Measurements from ENCODE around the gene PUDP.

Gene PUDP

DNA sequence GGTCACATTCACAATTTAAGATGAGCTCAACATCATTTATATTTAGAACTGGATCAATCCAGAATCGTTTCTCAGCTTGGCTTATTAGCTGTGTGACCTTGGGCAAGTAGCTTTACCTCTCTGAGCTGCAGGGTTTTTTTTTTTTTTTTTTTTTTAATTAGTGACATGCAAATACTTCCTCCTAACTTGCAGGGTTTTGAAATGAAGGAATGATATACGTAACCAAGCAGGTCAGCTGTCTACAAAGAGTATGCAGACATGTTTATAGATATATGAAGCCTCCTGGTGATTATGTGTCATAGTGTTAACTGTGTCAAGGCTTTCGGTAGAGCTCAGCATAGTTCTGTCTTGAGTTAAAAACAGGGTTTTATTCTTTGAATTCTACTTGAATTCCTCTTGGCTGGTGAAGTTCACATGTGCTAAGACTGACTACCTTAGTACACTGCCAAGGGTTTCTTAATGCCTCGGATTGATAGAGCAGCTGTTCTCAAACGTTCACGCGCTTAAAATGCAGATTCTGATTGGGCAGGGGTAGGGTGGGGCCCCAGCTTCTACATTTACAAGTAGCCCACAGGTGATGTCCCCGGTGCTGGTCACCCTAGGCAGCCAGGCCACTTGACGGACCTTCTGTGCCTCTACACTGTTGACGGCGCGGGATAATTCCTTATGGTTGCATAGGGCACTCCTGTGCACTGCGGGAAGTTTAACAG is 1.1 kb downstream of the PUDP start:
- DNase-seq (ENCODE audit: low spot score) = no peak

DNA sequence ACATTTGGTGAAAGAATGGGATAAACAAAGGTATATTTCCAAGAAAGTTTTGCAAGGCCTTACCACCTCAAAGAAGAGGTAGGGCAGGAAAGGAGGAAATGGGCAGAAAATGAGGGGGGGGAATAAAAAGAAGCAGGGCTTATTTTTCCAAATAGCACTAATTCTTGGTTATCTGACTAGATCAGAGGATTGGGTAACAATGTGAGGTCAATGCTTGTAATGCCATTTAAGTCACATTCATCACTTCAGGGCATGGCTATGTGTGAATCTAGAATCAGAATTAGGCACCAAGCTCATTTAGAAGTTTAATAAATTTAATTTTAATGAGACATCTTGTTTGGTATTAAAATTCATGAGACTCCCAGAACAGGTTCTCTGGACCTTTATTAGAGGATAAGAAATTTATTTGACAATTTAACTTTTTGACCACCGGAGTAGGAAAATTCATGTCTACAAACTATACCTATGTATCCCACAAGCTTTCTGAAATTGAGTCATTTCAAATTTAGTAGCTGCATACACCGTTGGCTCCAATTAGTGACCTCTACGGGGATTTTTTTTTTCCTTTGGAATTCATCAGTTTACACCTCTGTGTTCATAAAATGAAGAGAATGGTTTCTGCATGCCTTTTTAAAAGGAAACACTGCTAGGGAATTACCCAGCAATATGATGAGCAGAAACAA is 1.8 kb downstream of the PUDP start:
- DNase-seq (ENCODE audit: low spot score) = no peak

DNA sequence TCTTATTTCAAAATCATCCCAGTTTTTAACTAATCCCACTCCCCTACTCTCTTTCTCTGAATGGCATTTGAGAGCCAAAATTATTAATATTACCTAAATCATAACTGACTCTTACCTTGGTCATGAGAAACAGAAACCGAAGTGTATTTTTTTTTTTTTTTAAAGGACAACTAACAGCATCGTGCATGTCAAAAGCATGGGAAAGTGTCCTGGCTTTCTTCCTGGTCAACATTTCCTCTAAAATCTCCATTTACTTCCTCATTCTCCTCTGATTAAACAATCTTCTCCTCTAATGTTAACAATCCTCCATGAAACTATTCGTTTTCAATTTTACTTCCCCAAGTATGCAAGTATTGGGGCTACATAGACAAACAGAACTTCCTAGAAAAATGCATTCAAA is 2.5 kb downstream of the PUDP start:
- no peak for DNase-seq (ENCODE audit: low spot score)

GRCh38 chrX:7143941-7144525 is 3.9 kb downstream of the PUDP start:
- no peak for DNase-seq (ENCODE audit: low spot score)

DNA sequence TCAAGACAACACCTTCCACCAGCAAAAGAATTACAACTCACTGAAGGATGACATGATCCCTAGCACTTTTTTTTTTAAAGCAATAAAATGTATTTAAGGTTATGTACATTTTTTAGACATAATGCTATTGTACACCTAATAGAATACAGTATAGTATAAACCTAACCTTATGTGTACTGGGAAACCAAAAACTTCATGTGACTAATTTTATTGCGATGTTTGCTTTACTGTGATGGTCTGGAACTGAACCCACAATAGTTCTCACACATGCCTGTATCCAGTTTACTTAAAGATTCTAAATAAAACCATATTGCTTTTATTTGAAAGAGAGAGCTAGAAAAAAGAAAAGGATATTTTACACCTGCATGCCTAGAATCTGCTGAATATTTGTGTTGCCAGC is 4.9 kb downstream of the PUDP start:
- no peak for DNase-seq (ENCODE audit: low spot score)

- peak; percentile 40 for DNase-seq (ENCODE audit: low spot score)
These were observed 8.5 kb downstream of the PUDP start for GRCh38 chrX:7139202-7140081.

- DNase-seq (ENCODE audit: low spot score) = no peak
These were observed 13.0 kb downstream of the PUDP start for GRCh38 chrX:7134981-7135380.

DNA sequence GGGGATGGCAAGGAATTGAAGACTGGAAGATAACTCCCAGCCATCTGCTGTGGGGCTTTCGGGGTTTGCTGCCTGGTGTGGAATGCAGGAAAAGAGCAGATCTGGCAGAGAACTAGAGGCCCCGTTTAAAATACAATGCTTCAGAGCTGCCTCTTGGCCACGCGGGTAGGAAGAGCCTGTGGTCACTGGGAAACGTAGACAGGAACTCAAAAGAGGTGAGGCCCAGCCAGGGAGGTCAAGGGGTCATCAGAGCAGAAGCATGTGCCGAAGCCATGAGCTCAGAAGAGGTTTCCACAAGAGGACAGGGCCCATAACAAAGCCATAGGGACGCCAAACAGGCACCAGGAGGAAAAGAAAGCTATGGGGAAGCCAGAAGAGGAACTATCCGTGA is 14.9 kb downstream of the PUDP start:
- DNase-seq (ENCODE audit: low spot score) = no peak

DNA sequence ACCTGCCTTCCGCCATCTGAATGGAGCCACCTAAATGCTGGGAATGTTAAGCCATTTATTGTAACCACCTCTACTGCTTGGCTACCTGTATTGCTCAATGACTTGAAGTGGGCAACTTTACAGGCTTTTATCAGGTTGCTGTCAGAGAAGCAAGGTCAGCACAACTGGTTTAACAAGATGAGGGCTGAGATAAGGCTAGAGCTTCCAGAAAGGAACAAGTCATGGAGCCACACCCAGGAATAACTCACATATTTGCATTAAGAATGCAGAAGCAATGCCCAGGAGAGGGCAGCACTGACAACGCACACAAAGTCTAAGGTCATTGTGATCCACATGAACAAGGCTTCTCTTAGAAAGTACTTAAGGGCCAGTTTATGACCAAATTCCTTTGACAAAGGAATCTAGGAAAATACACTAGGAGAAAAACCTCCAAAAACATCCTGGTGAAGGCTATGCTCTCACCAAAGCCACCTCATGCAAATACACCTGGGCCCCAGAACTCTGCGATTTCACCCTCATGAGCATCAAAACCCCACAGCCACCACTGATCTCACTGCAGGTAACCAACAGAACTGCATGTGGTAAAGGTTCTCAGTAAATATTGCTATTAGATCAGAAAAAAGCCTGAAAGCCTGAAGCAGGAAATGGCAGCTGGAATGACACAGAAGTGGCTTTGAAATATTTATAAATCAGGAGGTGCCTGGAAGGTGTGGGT is 15.5 kb downstream of the PUDP start:
- peak; percentile 47 for DNase-seq (ENCODE audit: low spot score)

DNA sequence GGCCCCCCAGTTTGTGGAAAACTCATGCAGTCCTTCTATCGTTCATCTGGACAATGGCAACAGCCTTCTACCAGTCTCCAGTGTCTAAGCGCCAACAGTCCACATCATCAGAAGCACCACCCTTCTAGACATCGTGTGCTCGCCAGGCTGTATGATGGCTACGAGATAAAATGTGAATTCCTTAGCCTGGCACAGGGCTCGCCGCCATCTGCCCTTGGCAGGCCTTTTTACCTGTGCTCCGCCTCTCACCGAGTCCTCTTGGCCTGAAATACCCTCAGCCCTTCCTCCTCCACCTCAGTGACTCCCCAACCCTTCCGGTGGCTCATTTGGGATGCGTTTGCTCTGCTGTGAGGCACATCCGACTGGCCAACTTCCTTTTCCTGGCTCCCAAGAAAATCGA is 16.3 kb downstream of the PUDP start:
- no peak for DNase-seq (ENCODE audit: low spot score)

- DNase-seq (ENCODE audit: low spot score) = no peak
These were observed 20.9 kb downstream of the PUDP start for GRCh38 chrX:7127056-7127455.

DNA sequence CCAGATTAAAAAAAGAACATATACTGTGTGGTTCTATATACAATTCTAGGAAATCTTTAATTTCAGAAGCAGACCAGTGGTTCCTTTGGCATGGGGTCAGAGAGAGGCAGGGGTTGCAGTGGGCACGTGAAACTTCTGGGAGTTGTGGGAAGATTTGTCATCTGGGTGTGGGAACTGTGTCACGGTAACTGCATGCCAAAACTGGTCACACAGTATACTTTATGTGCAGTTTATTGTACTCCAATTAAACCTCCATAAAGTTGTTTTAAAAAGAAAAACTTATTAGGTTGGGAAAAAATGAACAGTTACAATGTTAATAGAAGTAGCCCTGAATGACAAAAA is 27.1 kb downstream of the PUDP start:
- no peak for DNase-seq (ENCODE audit: low spot score)

DNA sequence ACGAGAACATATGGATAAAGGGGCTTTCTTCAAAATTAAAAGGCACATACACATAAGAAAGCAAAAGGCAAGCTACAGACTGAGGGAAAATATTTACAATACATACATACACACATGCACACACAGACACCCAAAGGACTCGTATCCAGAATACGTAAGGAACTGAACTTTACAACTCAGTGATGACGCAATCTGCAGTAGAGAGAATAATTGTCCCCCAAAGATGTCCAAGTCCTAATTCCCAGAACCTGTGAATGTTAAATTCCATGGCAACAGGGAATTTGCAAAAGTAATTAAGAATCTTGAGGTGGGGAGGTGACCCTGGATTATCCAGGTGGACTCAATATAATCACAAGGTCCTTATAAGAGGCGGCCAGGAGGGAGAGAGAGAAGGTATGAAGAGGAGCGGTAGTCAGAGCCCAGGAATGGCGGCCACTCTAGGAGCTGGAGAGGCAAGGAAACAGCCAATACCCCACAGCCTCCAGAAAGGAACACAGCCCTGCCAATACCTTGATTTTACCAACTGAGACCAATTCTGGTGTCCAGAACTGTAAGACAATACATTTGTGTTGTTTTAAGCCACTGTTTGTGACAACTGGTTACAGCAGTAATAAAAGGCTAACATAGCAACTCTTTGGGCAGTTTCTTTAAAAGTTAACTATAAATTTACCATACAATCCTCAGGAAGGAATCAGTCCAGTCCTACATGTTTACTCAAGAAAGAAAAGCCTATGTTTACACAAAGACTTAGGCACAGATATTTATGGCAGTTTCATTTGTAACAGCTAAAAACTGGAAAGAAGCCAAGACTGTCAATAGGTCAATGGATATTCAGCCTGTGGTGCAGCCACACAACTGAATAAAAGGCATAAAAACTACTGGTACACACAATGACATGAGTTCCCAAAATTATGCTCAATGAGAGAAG is 27.7 kb downstream of the PUDP start:
- no peak for DNase-seq (ENCODE audit: low spot score)

- DNase-seq (ENCODE audit: low spot score) = no peak
These were observed 30.4 kb downstream of the PUDP start for GRCh38 chrX:7117587-7117986.

GRCh38 chrX:7116081-7116480 is 31.9 kb downstream of the PUDP start:
- no peak for DNase-seq (ENCODE audit: low spot score)

DNA sequence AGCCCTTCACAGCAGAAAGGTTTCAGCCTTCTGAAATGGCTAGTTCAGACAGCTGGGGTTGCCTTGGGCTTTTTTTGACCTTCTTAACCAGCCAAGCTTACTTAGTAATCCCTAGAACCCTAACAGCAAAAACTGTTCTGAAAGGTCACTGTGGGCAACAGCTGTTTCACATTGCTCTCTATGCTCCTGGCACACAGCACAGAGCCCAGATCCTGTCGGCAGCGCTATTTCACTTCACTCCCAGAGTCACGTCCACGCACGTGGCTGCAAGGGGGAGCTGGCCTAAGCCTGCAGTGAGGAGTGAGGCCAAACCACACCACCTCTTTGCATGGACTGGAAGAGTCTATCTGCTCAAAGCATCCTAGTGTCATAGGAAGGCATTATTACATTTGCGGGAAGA is 32.4 kb downstream of the PUDP start:
- DNase-seq (ENCODE audit: low spot score) = no peak

DNA sequence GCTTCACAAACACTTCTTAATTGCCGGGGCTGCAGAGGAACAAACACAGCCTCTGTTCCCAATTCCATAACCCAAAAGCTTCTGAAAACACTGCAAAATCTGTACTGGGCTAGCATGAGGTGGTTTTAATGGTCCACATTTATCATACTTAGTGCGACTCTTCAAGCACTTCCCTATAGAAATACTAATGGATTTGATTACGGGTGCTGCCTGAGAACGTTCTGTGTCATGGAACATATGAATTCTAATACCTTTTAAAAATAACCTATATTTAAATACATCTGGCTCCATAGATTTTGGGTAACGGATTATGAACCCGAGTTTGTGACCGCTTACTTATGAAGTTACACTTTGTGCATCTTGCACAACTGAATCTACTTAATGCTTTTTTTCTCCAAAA is 35.9 kb downstream of the PUDP start:
- DNase-seq (ENCODE audit: low spot score) = no peak

GRCh38 chrX:7111518-7111917 is 36.4 kb downstream of the PUDP start:
- no peak for DNase-seq (ENCODE audit: low spot score)

DNA sequence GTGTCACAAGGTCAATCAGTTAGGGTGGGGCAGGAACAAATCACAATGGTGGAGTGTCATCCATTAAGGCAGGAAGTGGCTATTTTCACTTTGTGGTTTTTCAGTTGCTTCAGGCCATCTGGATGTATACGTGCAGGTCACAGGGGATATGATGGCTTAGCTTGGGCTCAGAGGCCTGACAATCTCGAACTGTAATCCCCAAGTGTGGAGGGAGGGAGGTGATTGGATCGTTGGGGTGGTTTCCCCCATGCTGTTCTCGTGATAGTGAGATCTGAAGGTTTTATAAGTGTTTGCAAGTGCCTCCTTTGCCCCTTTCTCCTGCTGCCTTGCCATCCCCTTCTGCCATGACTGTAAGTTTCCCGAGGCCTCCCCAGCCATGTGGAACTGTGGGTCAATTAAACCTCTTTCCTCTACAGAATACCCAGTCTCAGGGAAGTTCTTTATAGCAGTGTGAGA is 37.1 kb downstream of the PUDP start:
- DNase-seq (ENCODE audit: low spot score) = no peak

- DNase-seq (ENCODE audit: low spot score) = no peak
These were observed 37.8 kb downstream of the PUDP start for GRCh38 chrX:7109838-7110793.

Measured in RKO (cell line).